SK-N-SH (cell line): ENCODE measurements around the gene PRC1. TPM values are rescaled to one million over a fixed set of nuclear protein-coding genes. Genes with fewer than 3 reads are reported as not detected.

Experiments
- CTCF ChIA-PET: fragments of 300-600, 350-600 bp; formaldehyde crosslinking; extraction: SDS; loops from one replicate; lab custom pipeline; 2021; lab: Yijun Ruan, JAX
- POLR2A ChIA-PET: fragments of 350-600 bp; sonication (Branson Sonifier 250); formaldehyde crosslinking; extraction: SDS; loops from one replicate; lab custom pipeline; 2020; ENCODE audit warnings: antibody characterized with exemption, inconsistent platforms; lab: Yijun Ruan, JAX
- DNase-seq: peaks from one replicate; pipeline ENCODE4 v3.0.0; 2012
- H2AFZ ChIP-seq: fragments of 200-600 bp; sonication (generic); 2 replicates; pipeline ENCODE4 v1.8.1; 2016; ENCODE audit warnings: antibody characterized with exemption, mild to moderate bottlenecking, low read depth
- H3F3A ChIP-seq: fragments of 200-600 bp; sonication (generic); replicated peaks from 2 replicates; pipeline ENCODE3; 2016; ENCODE audit warnings: antibody characterized with exemption, mild to moderate bottlenecking; ENCODE audit not compliant: insufficient read depth
- H3K27ac ChIP-seq, 2 experiments: fragments of 200-500 bp in 1 of 2; fragments of 200-600 bp in 1 of 2; sonication (Bioruptor generic) in 1 of 2; sonication (generic), shearing (Covaris generic) in 1 of 2; 2 replicates each; pipeline versions ENCODE4 v1.5.1 to v1.6.1; 2014 to 2016; ENCODE audit warnings: low read depth in 2 of 2, inconsistent platforms in 1 of 2, low read length in 1 of 2, mild to moderate bottlenecking in 1 of 2, mixed read lengths in 1 of 2
- H3K27me3 ChIP-seq: fragments of 200-600 bp; sonication (generic), shearing (Covaris generic); 2 replicates; pipeline ENCODE4 v1.6.1; 2016; ENCODE audit warnings: mixed run types; ENCODE audit not compliant: insufficient read depth
- H3K36me3 ChIP-seq, 2 experiments: fragments of 200-500 bp in 1 of 2; fragments of 200-600 bp in 1 of 2; sonication (Bioruptor generic) in 1 of 2; sonication (generic) in 1 of 2; replicated peaks in 1 of 2; 2 replicates each; pipeline versions ENCODE3 to v1.5.1; 2014 to 2016; ENCODE audit warnings: low read length in 1 of 2, mild to moderate bottlenecking in 1 of 2; ENCODE audit not compliant: insufficient read depth in 2 of 2, control insufficient read depth in 1 of 2
- H3K4me1 ChIP-seq, 2 experiments: fragments of 200-500 bp in 1 of 2; fragments of 200-600 bp in 1 of 2; sonication (Bioruptor generic) in 1 of 2; sonication (generic), shearing (Covaris generic) in 1 of 2; 2 replicates each; pipeline versions ENCODE4 v1.5.1 to v1.6.1; 2014 to 2016; ENCODE audit warnings: low read depth in 1 of 2, low read length in 1 of 2, mixed run types in 1 of 2; ENCODE audit not compliant: insufficient read depth in 2 of 2, control insufficient read depth in 1 of 2
- H3K4me2 ChIP-seq: fragments of 200-600 bp; sonication (generic), shearing (Covaris generic); 2 replicates; pipeline ENCODE4 v1.6.1; 2017; ENCODE audit warnings: mixed run types
- H3K4me3 ChIP-seq, 2 experiments: fragments of 200-500 bp in 1 of 2; fragments of 200-600 bp in 1 of 2; sonication (Bioruptor generic) in 1 of 2; sonication (generic), shearing (Covaris generic) in 1 of 2; 2 replicates each; pipeline versions ENCODE4 v1.5.1 to v1.8.1; 2014 to 2016; ENCODE audit warnings: low read depth in 2 of 2, inconsistent platforms in 1 of 2, low read length in 1 of 2, mild to moderate bottlenecking in 1 of 2, mixed read lengths in 1 of 2, moderate library complexity in 1 of 2
- H3K79me2 ChIP-seq: fragments of 200-600 bp; sonication (generic); 2 replicates; pipeline ENCODE4 v1.8.1; 2017; ENCODE audit warnings: mild to moderate bottlenecking; ENCODE audit not compliant: insufficient read depth
- H3K9ac ChIP-seq: fragments of 200-600 bp; sonication (generic); 2 replicates; pipeline ENCODE4 v1.6.1; 2017; ENCODE audit warnings: mixed run types
- H3K9me2 ChIP-seq: fragments of 200-600 bp; sonication (generic); 2 replicates; pipeline ENCODE4 v1.6.1; 2017; ENCODE audit warnings: mixed run types
- H3K9me3 ChIP-seq: fragments of 200-600 bp; sonication (generic); 2 replicates; pipeline ENCODE4 v1.6.1; 2017; ENCODE audit warnings: mixed run types, mild to moderate bottlenecking, moderate library complexity
- H4K20me1 ChIP-seq: fragments of 200-600 bp; sonication (generic); 2 replicates; pipeline ENCODE4 v1.6.1; 2017; ENCODE audit warnings: mild to moderate bottlenecking, mixed run types; ENCODE audit not compliant: insufficient read depth
- CHD2 ChIP-seq: fragments of 150-350 bp; IDR thresholded peaks from 2 replicates; pipeline ENCODE4 v1.6.1; 2018; ENCODE audit warnings: low read length; ENCODE audit not compliant: partially characterized antibody
- ELF1 ChIP-seq: IDR thresholded peaks from 2 replicates; pipeline ENCODE4 v1.4.0; 2012
- EP300 ChIP-seq, 2 experiments: IDR thresholded peaks; 2 replicates each; pipeline versions ENCODE4 v1.4.0 to v1.6.1; 2012; ENCODE audit warnings: borderline replicate concordance in 1 of 2, low read depth in 1 of 2, low read length in 1 of 2
- EZH2phosphoT487 ChIP-seq: fragments of 200-600 bp; sonication (generic); IDR thresholded peaks from 2 replicates; pipeline ENCODE4 v1.6.1; 2017; ENCODE audit warnings: low read depth, mixed run types, mild to moderate bottlenecking, antibody characterized with exemption, moderate library complexity, borderline replicate concordance
- FOSL2 ChIP-seq: IDR thresholded peaks from 2 replicates; pipeline ENCODE4 v1.4.0; 2012; ENCODE audit warnings: low read depth, mild to moderate bottlenecking, moderate library complexity, borderline replicate concordance
- FOXM1 ChIP-seq: IDR thresholded peaks from 2 replicates; pipeline ENCODE4 v1.4.0; 2012; ENCODE audit warnings: low read depth, mild to moderate bottlenecking
- GATA2 ChIP-seq: sonication (generic); formaldehyde crosslinking; IDR thresholded peaks from 2 replicates; pipeline ENCODE4 v1.5.0; 2020; ENCODE audit warnings: mild to moderate bottlenecking, missing genetic modification reagents
- IRF3 ChIP-seq: fragments of 150-350 bp; IDR thresholded peaks from 2 replicates; pipeline ENCODE4 v1.6.1; 2016; ENCODE audit warnings: mild to moderate bottlenecking, low read depth, low read length
- MEF2A ChIP-seq: IDR thresholded peaks from 2 replicates; pipeline ENCODE4 v1.4.0; 2012; ENCODE audit warnings: low read depth, borderline replicate concordance
- MXI1 ChIP-seq: IDR thresholded peaks from 2 replicates; pipeline ENCODE4 v1.6.1; 2012; ENCODE audit warnings: mild to moderate bottlenecking, low read depth, low read length, improper control_type of control experiment
- NFIC ChIP-seq: IDR thresholded peaks from 2 replicates; pipeline ENCODE4 v1.4.0; 2012; ENCODE audit warnings: borderline replicate concordance
- NRF1 ChIP-seq: IDR thresholded peaks from 2 replicates; pipeline ENCODE4 v1.6.1; 2012; ENCODE audit warnings: low read depth, mild to moderate bottlenecking, low read length
- POLR2AphosphoS5 ChIP-seq: IDR thresholded peaks from 2 replicates; pipeline ENCODE4 v1.6.1; 2012; ENCODE audit warnings: low read depth, low read length
- RAD21 ChIP-seq: IDR thresholded peaks from 2 replicates; pipeline ENCODE4 v1.6.1; 2012; ENCODE audit warnings: mild to moderate bottlenecking, low read length
- RFX5 ChIP-seq: IDR thresholded peaks from 2 replicates; pipeline ENCODE4 v1.6.1; 2012; ENCODE audit warnings: mild to moderate bottlenecking, improper control_type of control experiment, low read length
- SIN3A ChIP-seq: IDR thresholded peaks from 2 replicates; pipeline ENCODE4 v1.6.1; 2012; ENCODE audit warnings: low read depth, mild to moderate bottlenecking, low read length, moderate library complexity, borderline replicate concordance
- SMC3 ChIP-seq: IDR thresholded peaks from 2 replicates; pipeline ENCODE4 v1.6.1; 2012; ENCODE audit warnings: low read depth, low read length, improper control_type of control experiment
- TAF1 ChIP-seq: IDR thresholded peaks from 2 replicates; pipeline ENCODE4 v1.6.1; 2012; ENCODE audit warnings: low read depth, mild to moderate bottlenecking, low read length, moderate library complexity, borderline replicate concordance
- TEAD4 ChIP-seq: IDR thresholded peaks from 2 replicates; pipeline ENCODE4 v1.4.0; 2012; ENCODE audit warnings: mild to moderate bottlenecking, borderline replicate concordance; ENCODE audit not compliant: insufficient read depth
- YY1 ChIP-seq: IDR thresholded peaks from 2 replicates; pipeline ENCODE4 v1.4.0; 2012; ENCODE audit warnings: low read depth, mild to moderate bottlenecking
- WGBS: methylation state at CpG from one replicate; pipeline ENCODE4 v1.1.6; 2017; ENCODE audit warnings: low lambda C conversion rate; 5-methylcytosine and 5-hydroxymethylcytosine counted together
- polyA plus RNA-seq, 3 experiments: library from polyadenylated mRNA; depleted of rRNA; stranded (reverse); fragments of >200 nt; gene quantifications; 2 replicates each; pipeline ENCODE4 v1.2.3, GENCODE V29; 2012
- TF ChIP-seq, protein P1 (sequence below): IDR thresholded peaks from 2 replicates; pipeline ENCODE4 v1.4.0; 2012; ENCODE audit warnings: low read depth, borderline replicate concordance
- TF ChIP-seq, protein P2 (sequence below): fragments of 200-600 bp; sonication (generic); IDR thresholded peaks from 2 replicates; pipeline ENCODE4 v1.6.1; 2017; ENCODE audit warnings: antibody characterized with exemption, mild to moderate bottlenecking, moderate library complexity

Gene PRC1
- polyA plus RNA-seq, 1 of the 3 experiments (the other 2 are of a cell fraction), result 125 TPM

GRCh38 chr15:91031796-91032195 lies 37.5 kb upstream of the PRC1 start:
- H3K9me2 ChIP-seq, result no peaks in the 10 kb centered on the region
- H3K36me3 ChIP-seq, result no peaks in the 10 kb centered on the region
- H3K4me2 ChIP-seq, result no peak overlapping the region
- WGBS, result 75% methylated on average over 3 of the region's 10 CpGs
- no peaks in the 10 kb centered on the region for H3K9me3 ChIP-seq
- no peak overlapping the region for H3K9ac ChIP-seq
- H3K79me2 ChIP-seq, result no peaks in the 10 kb centered on the region
- 0 out of 2 replicates have a peak, but pooled peaks cover 7% of the 10 kb centered on the region for H3K27me3 ChIP-seq
- POLR2A ChIA-PET, result no interaction called here
- no peaks in the 10 kb centered on the region for H4K20me1 ChIP-seq
- no peak for DNase-seq
- CTCF ChIA-PET, result interaction anchor here (1.7 to 3.9 kb wide), 3 partner anchors 18 to 75 kb away, joined by 6 to 41 read pairs (median 7); no protein-coding TSS in a partner anchor
- no peaks in the 10 kb centered on the region; a peak in 1 of 4 replicates for H3K4me1 ChIP-seq
- TF ChIP-seq TEAD4, result no peak
- no peak for TF ChIP-seq EZH2phosphoT487
- no peak for TF ChIP-seq NRF1
- TF ChIP-seq TAF1, result no peak
- no peak for TF ChIP-seq RFX5
- no peak for TF ChIP-seq MEF2A
- TF ChIP-seq, protein P1, sequence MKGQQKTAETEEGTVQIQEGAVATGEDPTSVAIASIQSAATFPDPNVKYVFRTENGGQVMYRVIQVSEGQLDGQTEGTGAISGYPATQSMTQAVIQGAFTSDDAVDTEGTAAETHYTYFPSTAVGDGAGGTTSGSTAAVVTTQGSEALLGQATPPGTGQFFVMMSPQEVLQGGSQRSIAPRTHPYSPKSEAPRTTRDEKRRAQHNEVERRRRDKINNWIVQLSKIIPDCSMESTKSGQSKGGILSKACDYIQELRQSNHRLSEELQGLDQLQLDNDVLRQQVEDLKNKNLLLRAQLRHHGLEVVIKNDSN, result no peak
- no peak for TF ChIP-seq FOXM1
- TF ChIP-seq GATA2, result no peak
- no peak for TF ChIP-seq MXI1
- TF ChIP-seq POLR2AphosphoS5, result no peak
- no peak for TF ChIP-seq SIN3A
- no peaks in the 10 kb centered on the region for H3F3A ChIP-seq
- H3K27ac ChIP-seq, result no peak overlapping the region
- H3K4me3 ChIP-seq, result no peak overlapping the region
- no peak overlapping the region for H2AFZ ChIP-seq

- no peak overlapping the region for H2AFZ ChIP-seq
- H3F3A ChIP-seq, result no peaks in the 10 kb centered on the region
- no peak overlapping the region for H3K4me2 ChIP-seq
- H3K9me3 ChIP-seq, result no peaks in the 10 kb centered on the region
- POLR2A ChIA-PET, result interaction anchor here (0.6 kb wide), 1 partner anchor 56 kb away, joined by 3 read pairs; no protein-coding TSS in a partner anchor
- peaks cover 0 to 5% of the 10 kb centered on the region in 2 experiments; a peak in 2 of 4 replicates for H3K4me1 ChIP-seq
- H3K36me3 ChIP-seq, result no peaks in the 10 kb centered on the region
- H3K9ac ChIP-seq, result no peak overlapping the region
- no peaks in the 10 kb centered on the region for H3K9me2 ChIP-seq
- CTCF ChIA-PET, result interaction anchor here (0.8 to 4.1 kb wide), 2 partner anchors 71 to 94 kb away, joined by 3 to 15 read pairs; no protein-coding TSS in a partner anchor
- no peaks in the 10 kb centered on the region for H3K27me3 ChIP-seq
- no peak overlapping the region for H3K4me3 ChIP-seq
- 7% methylated on average over 1 of the region's 1 CpG for WGBS
- H3K27ac ChIP-seq, result no peak overlapping the region
- H3K79me2 ChIP-seq, result 0 out of 2 replicates have a peak, but pooled peaks cover under 1% of the 10 kb centered on the region
- TF ChIP-seq, protein P2, sequence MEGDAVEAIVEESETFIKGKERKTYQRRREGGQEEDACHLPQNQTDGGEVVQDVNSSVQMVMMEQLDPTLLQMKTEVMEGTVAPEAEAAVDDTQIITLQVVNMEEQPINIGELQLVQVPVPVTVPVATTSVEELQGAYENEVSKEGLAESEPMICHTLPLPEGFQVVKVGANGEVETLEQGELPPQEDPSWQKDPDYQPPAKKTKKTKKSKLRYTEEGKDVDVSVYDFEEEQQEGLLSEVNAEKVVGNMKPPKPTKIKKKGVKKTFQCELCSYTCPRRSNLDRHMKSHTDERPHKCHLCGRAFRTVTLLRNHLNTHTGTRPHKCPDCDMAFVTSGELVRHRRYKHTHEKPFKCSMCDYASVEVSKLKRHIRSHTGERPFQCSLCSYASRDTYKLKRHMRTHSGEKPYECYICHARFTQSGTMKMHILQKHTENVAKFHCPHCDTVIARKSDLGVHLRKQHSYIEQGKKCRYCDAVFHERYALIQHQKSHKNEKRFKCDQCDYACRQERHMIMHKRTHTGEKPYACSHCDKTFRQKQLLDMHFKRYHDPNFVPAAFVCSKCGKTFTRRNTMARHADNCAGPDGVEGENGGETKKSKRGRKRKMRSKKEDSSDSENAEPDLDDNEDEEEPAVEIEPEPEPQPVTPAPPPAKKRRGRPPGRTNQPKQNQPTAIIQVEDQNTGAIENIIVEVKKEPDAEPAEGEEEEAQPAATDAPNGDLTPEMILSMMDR, result no peak
- no peak for TF ChIP-seq NFIC
- no peak for TF ChIP-seq YY1
- no peak for TF ChIP-seq NRF1
- TF ChIP-seq SMC3, result no peak
- no peak for TF ChIP-seq RAD21
- no peak for TF ChIP-seq MXI1
- no peak for TF ChIP-seq FOSL2
- TF ChIP-seq ELF1, result no peak
- no peak for TF ChIP-seq MEF2A
- TF ChIP-seq IRF3, result no peak
- no peak for TF ChIP-seq CHD2
- no peak for TF ChIP-seq EP300 (IDR thresholded peaks at IDR 0.05; ENCODE audit: borderline replicate concordance in 1 of 2, low read depth in 1 of 2, low read length in 1 of 2)
- no peak for TF ChIP-seq POLR2AphosphoS5
- no peak for DNase-seq
- H4K20me1 ChIP-seq, result no peaks in the 10 kb centered on the region
These were observed 33.3 kb upstream of the PRC1 start for GRCh38 chr15:91027677-91028076.
